Astrocyte (in vitro differentiated cells and primary cell): ENCODE measurements around the gene LMLN.

Experiments
- CTCF ChIP-seq: IDR thresholded peaks from 2 replicates; pipeline ENCODE4 v1.5.1; 2011; ENCODE audit warnings: low read depth, mild to moderate bottlenecking, inconsistent platforms, low read length, moderate library complexity; ENCODE audit not compliant: insufficient read depth
- EZH2 ChIP-seq: IDR thresholded peaks from 2 replicates; pipeline ENCODE4 v1.6.1; 2012; ENCODE audit warnings: mild to moderate bottlenecking, low read length, inconsistent platforms; ENCODE audit not compliant: insufficient read depth

GRCh38 chr3:198090795-198091332, 130.8 kb downstream of the LMLN start:
- no peak for TF ChIP-seq CTCF
- no peak for TF ChIP-seq EZH2
